Naive thymus-derived CD4-positive, alpha-beta T cell (primary cell): Measurements from ENCODE around the gene PPP1CA. TPM values are rescaled to one million over a fixed set of nuclear protein-coding genes. Genes with fewer than 3 reads are reported as not detected.
A peak's percentile ranks its signal among the peaks of the same experiment; 100 is the strongest.

ENCODE experiments used
- ATAC-seq: fragments of 150-1000 bp; cut with Tn5 transposase; 2 replicates; pipeline ENCODE4 v1.10.0; 2021; ENCODE audit warnings: mild to moderate bottlenecking, moderate library complexity
- CTCF ChIA-PET: fragments of 350-600 bp; sonication (Branson Sonifier 250); formaldehyde crosslinking; loops from one replicate; lab custom pipeline; 2021; ENCODE audit warnings: antibody characterized with exemption; lab: Charles Lee
- POLR2A ChIA-PET: fragments of 350-600 bp; sonication (Branson Sonifier 250); formaldehyde crosslinking; loops from one replicate; lab custom pipeline; 2021; ENCODE audit warnings: antibody characterized with exemption, inconsistent platforms; lab: Charles Lee
- DNase-seq, 9 donors: peaks; one replicate each; pipeline versions ENCODE4 v3.0.0 to v3.0.0-alpha.2; 2020 to 2022; ENCODE audit warnings: mixed read lengths in 1 of 9
- H3K27ac ChIP-seq: one replicate; pipeline ENCODE4 v1.7.0; 2013; ENCODE audit warnings: mild to moderate bottlenecking, low read depth, low read length, moderate library complexity
- H3K27me3 ChIP-seq, 2 donors: one replicate each; pipeline ENCODE4 v1.7.0; 2013; ENCODE audit warnings: low read length in 2 of 2, mild to moderate bottlenecking in 2 of 2, moderate library complexity in 2 of 2; ENCODE audit not compliant: control insufficient read depth in 2 of 2, insufficient read depth in 2 of 2
- H3K36me3 ChIP-seq, 3 experiments: 1 replicate in 2 of 3; 2 replicates in 1 of 3; pipeline ENCODE4 v1.7.0; 2013; ENCODE audit warnings: low read length in 3 of 3, mild to moderate bottlenecking in 3 of 3, moderate library complexity in 1 of 3; ENCODE audit not compliant: insufficient read depth in 3 of 3, control insufficient read depth in 2 of 3
- H3K4me1 ChIP-seq, 2 donors: one replicate each; pipeline ENCODE4 v1.7.0; 2013; ENCODE audit warnings: low read length in 2 of 2, mild to moderate bottlenecking in 2 of 2, moderate library complexity in 1 of 2; ENCODE audit not compliant: control insufficient read depth in 2 of 2, insufficient read depth in 2 of 2
- H3K4me3 ChIP-seq: 2 replicates; pipeline ENCODE4 v1.7.0; 2013; ENCODE audit warnings: mild to moderate bottlenecking, low read length
- H3K9me3 ChIP-seq, 3 experiments: 1 replicate in 2 of 3; 2 replicates in 1 of 3; pipeline ENCODE4 v1.7.0; 2013; ENCODE audit warnings: low read length in 3 of 3; ENCODE audit not compliant: control insufficient read depth in 2 of 3
- H3K27ac Mint-ChIP-seq, 9 donors: one replicate each; pipeline ENCODE4 v1.8.0; 2020 to 2022; ENCODE audit warnings: mixed read lengths in 9 of 9, mild to moderate bottlenecking in 8 of 9, moderate library complexity in 5 of 9, inconsistent platforms in 2 of 9
- H3K27me3 Mint-ChIP-seq, 5 donors: one replicate each; pipeline ENCODE4 v1.8.0; 2021 to 2022; ENCODE audit warnings: mixed read lengths in 5 of 5, mild to moderate bottlenecking in 1 of 5
- H3K36me3 Mint-ChIP-seq, 5 donors: one replicate each; pipeline ENCODE4 v1.8.0; 2020 to 2022; ENCODE audit warnings: mixed read lengths in 5 of 5, mild to moderate bottlenecking in 3 of 5, inconsistent platforms in 1 of 5
- H3K4me1 Mint-ChIP-seq, 7 donors: one replicate each; pipeline ENCODE4 v1.8.0; 2020 to 2022; ENCODE audit warnings: mixed read lengths in 7 of 7, mild to moderate bottlenecking in 3 of 7, inconsistent platforms in 1 of 7
- H3K4me3 Mint-ChIP-seq, 10 donors: one replicate each; pipeline ENCODE4 v1.8.0; 2020 to 2022; ENCODE audit warnings: mild to moderate bottlenecking in 10 of 10, mixed read lengths in 10 of 10, moderate library complexity in 6 of 10, inconsistent platforms in 2 of 10
- H3K9me3 Mint-ChIP-seq, 11 donors: one replicate each; pipeline ENCODE4 v1.8.0; 2020 to 2022; ENCODE audit warnings: mixed read lengths in 11 of 11, mild to moderate bottlenecking in 4 of 11, inconsistent platforms in 1 of 11, moderate library complexity in 1 of 11
- intact Hi-C, 2 donors: fragments of 100-400 bp; cut with micrococcal nuclease; formaldehyde crosslinking; loops; one replicate each; pipeline ENCODE4 v1.15.1; 2023
- polyA plus RNA-seq, 2 donors: library from polyadenylated mRNA; unstranded; fragments of 300-500 nt; fragmentation: Illumina TruSeq; gene quantifications; one replicate each; pipeline ENCODE4 v1.2.3, GENCODE V29; 2021
- total RNA-seq, 6 experiments: library from RNA in 5 of 6; stranded (reverse) in 5 of 6; gene quantifications; 1 replicate in 5 of 6; 2 replicates in 1 of 6; pipeline ENCODE4 v1.2.3 and lab custom pipeline; 2021 to 2026

The PPP1CA gene
- total RNA-seq (100 to 1,000 TPM in 4 of 5 experiments, 10 to 100 TPM in 1; 83.0 to 339 (median 122) TPM), polyA plus RNA-seq (100 to 1,000 TPM; 350 to 363 TPM), total RNA-seq (lab: John Stamatoyannopoulos, UW) (55.2 reads per million, percentile 73 among the genes with 10 or more reads in this experiment)

GRCh38 chr11:67401495-67402191 is at the start of gene PPP1CA:
Gene PPP1CA, minus strand, starts transcription at chr11:67401858. Its CDS starts 76 bp downstream, at chr11:67401782.
- H3K36me3 ChIP-seq = peaks cover 14 to 59% (median 19%) of the 10 kb centered on the region in 3 experiments
- H3K27me3 ChIP-seq = no peaks in the 10 kb centered on the region
- Mint-ChIP-seq H3K36me3 (peaks cover 0 to 44% (median 4%) of the 10 kb centered on the region in 5 donors), H3K9me3 (peaks cover 0 to 3% (median 0%) of the 10 kb centered on the region in 11 donors), H3K27me3 (no peaks in the 10 kb centered on the region), H3K27ac (peak within 1 kb of the TSS; percentile 81 to 97 (median 95)), H3K4me1 (peaks cover 22 to 59% (median 52%) of the 10 kb centered on the region in 7 donors), H3K4me3 (peak within 1 kb of the TSS; percentile 90 to 100 (median 96))
- ATAC-seq (peak; percentile 93), DNase-seq (peak; percentile 87 to 99 (median 92))
- H3K4me3 ChIP-seq = peak within 1 kb of the TSS; percentile 98
- H3K4me1 ChIP-seq = peaks cover 55 to 63% of the 10 kb centered on the region in 2 donors
- no peaks in the 10 kb centered on the region for H3K9me3 ChIP-seq
- intact Hi-C loops = loop anchor here (1.0 to 5.0 kb wide), 11 partner anchors 10 to 231 kb away; partner anchors contain the start of genes RAD9A (in 2 of the 2), TMEM134 (in 2 of the 2), AIP (in 1 of the 2) and CDK2AP2 (in 1 of the 2)
- peak within 1 kb of the TSS; percentile 87 for H3K27ac ChIP-seq
- ChIA-PET CTCF (interaction anchor here (0.6 to 6.4 kb wide), 17 partner anchors 10 to 259 kb away, joined by 3 to 67 read pairs (median 4); partner anchors contain the start of genes AIP, PITPNM1, POLD4 and PTPRCAP), POLR2A (interaction anchor here (0.5 to 25.4 kb wide), 31 partner anchors 8 to 747 kb away, joined by 3 to 1530 read pairs (median 6); partner anchors contain the start of genes AIP, ANKRD13D, CARNS1 and CDK2AP2)

- intact Hi-C loops = no loop called here
- Histone ChIP-seq H3K4me3 (no peak overlapping the region), H3K27me3 (no peaks in the 10 kb centered on the region), H3K27ac (no peak overlapping the region), H3K36me3 (no peaks in the 10 kb centered on the region), H3K9me3 (no peaks in the 10 kb centered on the region), H3K4me1 (peaks cover 16 to 35% of the 10 kb centered on the region in 2 donors)
- CTCF ChIA-PET = interaction anchor here (0.8 to 1.3 kb wide), 2 partner anchors 12 to 84 kb away, joined by 3 read pairs; no protein-coding TSS in a partner anchor
- Mint-ChIP-seq H3K27ac (peak overlapping the region in 4 of 9 donors; percentile 17 to 68 (median 46)), H3K9me3 (peaks cover 0 to 2% (median 0%) of the 10 kb centered on the region in 11 donors), H3K4me3 (peak overlapping the region in 3 of 10 donors; percentile 27 to 69 (median 31)), H3K36me3 (no peaks in the 10 kb centered on the region), H3K4me1 (peaks cover 26 to 55% (median 28%) of the 10 kb centered on the region in 7 donors), H3K27me3 (no peaks in the 10 kb centered on the region)
- no peak for DNase-seq
- ATAC-seq = no peak
- POLR2A ChIA-PET = interaction anchor here (0.6 to 11.9 kb wide), 13 partner anchors 11 to 172 kb away, joined by 3 to 206 read pairs (median 3); partner anchors contain the start of genes AIP, CABP4, POLD4 and PTPRCAP
Observed at GRCh38 chr11:67450796-67451657, 49.4 kb upstream of the PPP1CA start.

DNA sequence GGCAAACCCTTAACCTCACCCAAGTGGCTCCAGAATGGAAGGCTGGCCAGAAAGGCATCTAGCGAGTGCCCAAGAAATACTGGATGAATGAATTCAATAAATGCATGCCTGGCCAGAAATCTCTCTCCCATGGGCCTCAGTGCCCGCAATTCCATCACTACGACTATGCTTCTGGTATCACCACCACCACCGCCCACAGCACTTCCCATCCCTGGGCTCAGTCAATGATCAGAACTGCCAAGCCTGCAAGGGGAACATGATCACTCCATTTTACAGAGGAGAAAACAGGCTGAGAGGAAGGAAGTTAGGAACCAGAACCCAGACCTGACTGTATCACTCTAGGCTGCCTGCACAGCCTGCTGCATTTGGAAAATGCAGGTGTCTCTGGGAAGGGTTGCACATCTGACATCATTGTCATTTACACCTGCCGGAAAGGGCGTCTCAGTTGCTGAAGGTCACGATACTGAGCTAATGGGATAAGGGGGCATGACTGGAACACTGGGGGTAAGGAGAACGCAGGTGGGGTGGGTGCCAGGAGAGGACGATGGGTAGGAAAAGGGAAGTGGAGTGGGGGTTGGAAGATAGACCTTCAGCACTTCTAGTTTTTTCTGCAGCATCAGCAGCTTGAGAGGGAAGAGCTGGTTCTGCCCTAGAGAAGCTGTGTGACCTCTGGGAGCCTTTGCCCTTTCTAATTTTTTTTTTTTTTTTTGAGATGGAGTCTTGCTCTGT is 47.6 kb upstream of the PPP1CA start:
- no peak for DNase-seq
- H3K4me1 Mint-ChIP-seq = peaks cover 41 to 72% (median 46%) of the 10 kb centered on the region in 7 donors
- no peak for ATAC-seq
- Histone ChIP-seq H3K4me1 (peaks cover 33 to 52% of the 10 kb centered on the region in 2 donors), H3K36me3 (no peaks in the 10 kb centered on the region), H3K27me3 (no peaks in the 10 kb centered on the region), H3K9me3 (no peaks in the 10 kb centered on the region), H3K27ac (no peak overlapping the region), H3K4me3 (no peak overlapping the region)
- intact Hi-C loops = no loop called here
- H3K36me3 Mint-ChIP-seq = no peaks in the 10 kb centered on the region
- H3K27me3 Mint-ChIP-seq = no peaks in the 10 kb centered on the region
- CTCF ChIA-PET = interaction anchor here (1.4 kb wide), 1 partner anchor 16 kb away, joined by 3 read pairs; no protein-coding TSS in a partner anchor
- H3K27ac Mint-ChIP-seq = peak overlapping the region in 7 of 9 donors; percentile 4 to 91 (median 77)
- POLR2A ChIA-PET = interaction anchor here (1.0 to 11.9 kb wide), 6 partner anchors 11 to 52 kb away, joined by 3 to 206 read pairs (median 10); partner anchors contain the start of genes AIP, CABP4, PTPRCAP and TMEM134
- H3K4me3 Mint-ChIP-seq = peak overlapping the region in 8 of 10 donors; percentile 12 to 65 (median 28)
- no peaks in the 10 kb centered on the region for H3K9me3 Mint-ChIP-seq

GRCh38 chr11:67448220-67448609 is 46.6 kb upstream of the PPP1CA start:
- H3K36me3 Mint-ChIP-seq = no peaks in the 10 kb centered on the region
- H3K9me3 ChIP-seq = no peaks in the 10 kb centered on the region
- H3K9me3 Mint-ChIP-seq = no peaks in the 10 kb centered on the region
- H3K4me1 ChIP-seq = peaks cover 38 to 56% of the 10 kb centered on the region in 2 donors
- H3K4me3 ChIP-seq = no peak overlapping the region
- ATAC-seq (no peak), DNase-seq (no peak)
- intact Hi-C loops = no loop called here
- POLR2A ChIA-PET = interaction anchor here (0.6 to 11.9 kb wide), 11 partner anchors 10 to 51 kb away, joined by 3 to 206 read pairs (median 4); partner anchors contain the start of genes AIP, CABP4, PPP1CA and PTPRCAP
- no peaks in the 10 kb centered on the region for H3K27me3 ChIP-seq
- peak overlapping the region; percentile 24 for H3K27ac ChIP-seq
- CTCF ChIA-PET = interaction anchor here (1.4 kb wide), 1 partner anchor 17 kb away, joined by 3 read pairs; no protein-coding TSS in a partner anchor
- H3K4me3 Mint-ChIP-seq = peak overlapping the region in 6 of 10 donors; percentile 7 to 72 (median 20)
- H3K27me3 Mint-ChIP-seq = no peaks in the 10 kb centered on the region
- peak overlapping the region in 8 of 9 donors; percentile 31 to 99 (median 96) for H3K27ac Mint-ChIP-seq
- peaks cover 41 to 80% (median 50%) of the 10 kb centered on the region in 7 donors for H3K4me1 Mint-ChIP-seq
- H3K36me3 ChIP-seq = no peaks in the 10 kb centered on the region

DNA sequence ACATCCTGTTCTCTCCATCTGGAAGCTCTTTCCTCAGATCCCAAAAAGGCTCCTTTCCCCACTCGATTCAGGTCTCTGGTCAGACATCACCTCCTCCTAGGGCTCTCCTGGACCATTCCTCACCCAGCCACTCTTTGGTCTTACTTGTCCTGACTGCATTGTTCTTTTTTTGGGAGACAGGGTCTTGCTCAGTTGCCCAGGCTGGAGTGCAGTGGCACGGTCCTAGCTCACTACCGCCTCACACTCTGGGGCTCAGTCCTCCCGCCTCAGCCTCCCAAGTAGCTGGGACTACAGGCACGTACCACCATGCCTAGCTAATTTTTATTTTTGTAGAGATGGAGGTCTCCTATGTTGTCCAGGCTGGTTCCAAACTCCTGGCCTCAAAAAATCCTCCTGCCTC is 43.9 kb upstream of the PPP1CA start:
- no peaks in the 10 kb centered on the region for H3K9me3 ChIP-seq
- H3K36me3 ChIP-seq = no peaks in the 10 kb centered on the region
- H3K9me3 Mint-ChIP-seq = no peaks in the 10 kb centered on the region
- intact Hi-C loops = no loop called here
- CTCF ChIA-PET = interaction anchor here (0.6 to 0.7 kb wide), 2 partner anchors 63 to 1946 kb away, joined by 3 to 6 read pairs; no protein-coding TSS in a partner anchor
- peaks cover 38 to 76% of the 10 kb centered on the region in 2 donors for H3K4me1 ChIP-seq
- peak overlapping the region; percentile 85 for H3K27ac ChIP-seq
- H3K36me3 Mint-ChIP-seq = peaks cover 0 to 4% (median 0%) of the 10 kb centered on the region in 5 donors
- peaks cover 52 to 93% (median 69%) of the 10 kb centered on the region in 7 donors for H3K4me1 Mint-ChIP-seq
- H3K4me3 ChIP-seq = peak overlapping the region; percentile 49
- H3K4me3 Mint-ChIP-seq = peak overlapping the region; percentile 68 to 83 (median 80)
- ATAC-seq (no peak), DNase-seq (no peak)
- no peaks in the 10 kb centered on the region for H3K27me3 ChIP-seq
- H3K27ac Mint-ChIP-seq = peak overlapping the region; percentile 89 to 99 (median 96)
- no peaks in the 10 kb centered on the region for H3K27me3 Mint-ChIP-seq
- POLR2A ChIA-PET = interaction anchor here (0.7 to 11.9 kb wide), 9 partner anchors 15 to 43 kb away, joined by 3 to 206 read pairs (median 5); partner anchors contain the start of genes CABP4, PPP1CA, RPS6KB2 and TBC1D10C
